ENCODE results near the gene EVA1B. TPM values are rescaled to one million over a fixed set of nuclear protein-coding genes. Genes with fewer than 3 reads are reported as not detected.

The EVA1B gene
- total and polyA plus RNA-seq, 2 donors (not counting 1 experiment from before 2014, with no cell fraction given): 0.67 to 2.9 TPM

DNA sequence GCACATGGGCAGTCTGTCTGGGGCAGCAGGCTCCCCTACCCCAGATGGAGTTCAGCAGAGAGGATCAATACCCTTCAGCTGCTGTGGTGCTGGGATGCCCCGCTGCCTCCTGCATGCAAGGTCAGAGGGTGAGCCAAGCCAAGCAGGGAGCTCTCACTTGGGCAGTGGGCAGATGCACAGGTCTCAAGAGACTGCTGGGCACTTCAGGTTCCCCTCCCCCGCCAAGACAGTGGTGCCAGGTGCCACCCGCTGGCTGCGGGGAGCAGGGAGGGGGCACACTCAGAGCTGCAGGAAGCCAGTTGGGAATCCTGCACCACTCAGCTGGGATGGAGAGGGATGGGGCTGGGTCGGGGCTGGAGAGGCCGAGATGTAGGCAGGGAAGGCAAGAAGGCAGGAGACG is 15.8 kb upstream of the EVA1B start:
- Histone ChIP-seq H3K4me2 (replicated peaks; ENCODE audit: low read depth, low read length, poor library complexity, severe bottlenecking) (no peak overlapping the region), H3K36me3 (replicated peaks in 1 of 2; ENCODE audit: control extremely low read depth in 1 of 2, control insufficient read depth in 1 of 2, extremely low read depth in 1 of 2, insufficient read depth in 2 of 2, low read length in 1 of 2) (peaks cover 0 to 40% of the 10 kb centered on the region in 2 experiments), H2AFZ (ENCODE audit: insufficient read depth, low read depth, low read length, poor library complexity, severe bottlenecking) (no peak overlapping the region), H4K20me1 (ENCODE audit: control insufficient read depth, insufficient read depth, low read length, poor library complexity, severe bottlenecking) (peaks cover 12% of the 10 kb centered on the region), H3K27me3 (replicated peaks in 1 of 4; ENCODE audit: control extremely low read depth in 1 of 4, control insufficient read depth in 3 of 4, insufficient read depth in 4 of 4, low read length in 3 of 4) (no peaks in the 10 kb centered on the region), H3K27ac (ENCODE audit: low read length in 2 of 2) (no peak overlapping the region), H3K9ac (ENCODE audit: low read length) (no peak overlapping the region), H3K4me1 (ENCODE audit: control insufficient read depth in 2 of 2, insufficient read depth in 2 of 2, low read length in 2 of 2) (peaks cover 0 to 5% of the 10 kb centered on the region in 2 donors), H3K4me3 (ENCODE audit: control extremely low read depth in 1 of 5, extremely low read depth in 1 of 5, insufficient read depth in 1 of 5, low read depth in 2 of 5, low read length in 4 of 5) (no peak overlapping the region), H3K79me2 (ENCODE audit: control insufficient read depth, insufficient read depth, low read length) (no peaks in the 10 kb centered on the region), H3K9me3 (ENCODE audit: control extremely low read depth in 1 of 3, control insufficient read depth in 2 of 3, insufficient read depth in 1 of 3, low read length in 2 of 3) (no peaks in the 10 kb centered on the region)
- DNase-seq: no peak
- H3K4me3 Mint-ChIP-seq: no peak overlapping the region
- WGBS (ENCODE audit: insufficient coverage): 83% methylated on average over 4 of the region's 7 CpGs
- TF ChIP-seq, protein P1, sequence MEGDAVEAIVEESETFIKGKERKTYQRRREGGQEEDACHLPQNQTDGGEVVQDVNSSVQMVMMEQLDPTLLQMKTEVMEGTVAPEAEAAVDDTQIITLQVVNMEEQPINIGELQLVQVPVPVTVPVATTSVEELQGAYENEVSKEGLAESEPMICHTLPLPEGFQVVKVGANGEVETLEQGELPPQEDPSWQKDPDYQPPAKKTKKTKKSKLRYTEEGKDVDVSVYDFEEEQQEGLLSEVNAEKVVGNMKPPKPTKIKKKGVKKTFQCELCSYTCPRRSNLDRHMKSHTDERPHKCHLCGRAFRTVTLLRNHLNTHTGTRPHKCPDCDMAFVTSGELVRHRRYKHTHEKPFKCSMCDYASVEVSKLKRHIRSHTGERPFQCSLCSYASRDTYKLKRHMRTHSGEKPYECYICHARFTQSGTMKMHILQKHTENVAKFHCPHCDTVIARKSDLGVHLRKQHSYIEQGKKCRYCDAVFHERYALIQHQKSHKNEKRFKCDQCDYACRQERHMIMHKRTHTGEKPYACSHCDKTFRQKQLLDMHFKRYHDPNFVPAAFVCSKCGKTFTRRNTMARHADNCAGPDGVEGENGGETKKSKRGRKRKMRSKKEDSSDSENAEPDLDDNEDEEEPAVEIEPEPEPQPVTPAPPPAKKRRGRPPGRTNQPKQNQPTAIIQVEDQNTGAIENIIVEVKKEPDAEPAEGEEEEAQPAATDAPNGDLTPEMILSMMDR (IDR thresholded peaks at IDR 0.05): no peak
- no peak for TF ChIP-seq EZH2 (IDR thresholded peaks at IDR 0.05; ENCODE audit: borderline replicate concordance, insufficient read depth, low read depth, low read length, poor library complexity, severe bottlenecking)
- H3K27ac Mint-ChIP-seq: peak overlapping the region; percentile 10
- CTCF ChIA-PET: no interaction called here
- peaks cover 10% of the 10 kb centered on the region for H3K4me1 Mint-ChIP-seq
- H3K27me3 Mint-ChIP-seq: no peaks in the 10 kb centered on the region
- POLR2A ChIA-PET: interaction anchor here (0.5 kb wide), 1 partner anchor 35 kb away, joined by 4 read pairs; no protein-coding TSS in a partner anchor
- no peaks in the 10 kb centered on the region for H3K9me3 Mint-ChIP-seq (ENCODE audit: insufficient read depth)
- intact Hi-C loops (cut with micrococcal nuclease): no loop called here
- no peak for ATAC-seq (ENCODE audit: low read depth)

DNA sequence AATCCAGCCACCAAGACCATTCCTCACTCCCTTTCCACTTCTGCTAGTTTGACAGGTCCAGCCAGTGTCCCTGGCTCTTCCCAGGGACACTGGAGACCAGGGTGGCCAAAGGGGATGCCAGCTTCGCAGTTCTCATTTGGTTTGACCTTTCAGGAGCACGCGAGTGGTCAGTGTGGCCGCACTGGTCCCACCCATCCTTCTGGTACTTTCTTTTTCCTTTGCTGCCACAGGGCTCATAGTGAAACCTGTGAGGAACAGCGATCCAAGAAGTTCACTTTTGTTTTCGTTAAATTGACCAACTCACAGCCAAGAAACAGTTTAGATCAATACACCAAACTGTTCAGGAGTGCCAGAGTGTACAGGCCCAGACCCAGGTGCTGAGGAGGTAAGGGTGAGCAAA is 14.4 kb upstream of the EVA1B start:
- Histone ChIP-seq H2AFZ (ENCODE audit: insufficient read depth, low read depth, low read length, poor library complexity, severe bottlenecking) (no peak overlapping the region), H3K4me2 (replicated peaks; ENCODE audit: low read depth, low read length, poor library complexity, severe bottlenecking) (no peak overlapping the region), H3K79me2 (ENCODE audit: control insufficient read depth, insufficient read depth, low read length) (no peaks in the 10 kb centered on the region), H3K9ac (ENCODE audit: low read length) (no peak overlapping the region), H3K4me3 (ENCODE audit: control extremely low read depth in 1 of 5, extremely low read depth in 1 of 5, insufficient read depth in 1 of 5, low read depth in 2 of 5, low read length in 4 of 5) (no peak overlapping the region), H3K9me3 (ENCODE audit: control extremely low read depth in 1 of 3, control insufficient read depth in 2 of 3, insufficient read depth in 1 of 3, low read length in 2 of 3) (no peaks in the 10 kb centered on the region), H4K20me1 (ENCODE audit: control insufficient read depth, insufficient read depth, low read length, poor library complexity, severe bottlenecking) (peaks cover 12% of the 10 kb centered on the region), H3K27me3 (replicated peaks in 1 of 4; ENCODE audit: control extremely low read depth in 1 of 4, control insufficient read depth in 3 of 4, insufficient read depth in 4 of 4, low read length in 3 of 4) (no peaks in the 10 kb centered on the region), H3K27ac (ENCODE audit: low read length in 2 of 2) (no peak overlapping the region), H3K36me3 (replicated peaks in 1 of 2; ENCODE audit: control extremely low read depth in 1 of 2, control insufficient read depth in 1 of 2, extremely low read depth in 1 of 2, insufficient read depth in 2 of 2, low read length in 1 of 2) (peaks cover 0 to 28% of the 10 kb centered on the region in 2 experiments), H3K4me1 (ENCODE audit: control insufficient read depth in 2 of 2, insufficient read depth in 2 of 2, low read length in 2 of 2) (peaks cover 0 to 5% of the 10 kb centered on the region in 2 donors)
- ChIA-PET POLR2A (interaction anchor here (0.6 kb wide), 1 partner anchor 247 kb away, joined by 3 read pairs; no protein-coding TSS in a partner anchor), CTCF (no interaction called here)
- TF ChIP-seq, protein P1 (IDR thresholded peaks at IDR 0.05): no peak
- H3K4me3 Mint-ChIP-seq: no peak overlapping the region
- H3K9me3 Mint-ChIP-seq (ENCODE audit: insufficient read depth): no peaks in the 10 kb centered on the region
- intact Hi-C loops (cut with micrococcal nuclease): no loop called here
- DNase-seq (no peak), ATAC-seq (ENCODE audit: low read depth) (no peak)
- H3K27me3 Mint-ChIP-seq: no peaks in the 10 kb centered on the region
- H3K4me1 Mint-ChIP-seq: peaks cover 10% of the 10 kb centered on the region
- WGBS (ENCODE audit: insufficient coverage): 83% methylated on average over 1 of the region's 6 CpGs
- H3K27ac Mint-ChIP-seq: no peak overlapping the region

Data from B cell (primary cell).